HCT116 (cell line): ENCODE measurements around the gene FAHD1. TPM values are rescaled to one million over a fixed set of nuclear protein-coding genes. Genes with fewer than 3 reads are reported as not detected.

ENCODE experiments used
- ATAC-seq: fragments of 200-7000 bp; cut with Tn5 transposase; 2 replicates; pipeline ENCODE4 v1.9.1; 2020; ENCODE audit warnings: mild to moderate bottlenecking, moderate library complexity
- BruUV-seq: library from RNA; stranded (reverse); fragments of 400-500 nt; replicated peaks from 2 replicates; lab custom pipeline; 2021; lab: Mats Ljungman, UMichigan
- CTCF ChIA-PET: fragments of 300-600 bp; sonication (Branson Sonifier 250); formaldehyde crosslinking; loops from one replicate; lab custom pipeline; 2021; ENCODE audit warnings: antibody characterized with exemption; lab: Charles Lee
- POLR2A ChIA-PET: fragments of 300-600, 350-600 bp; sonication (Branson Sonifier 250); formaldehyde crosslinking; loops from one replicate; lab custom pipeline; 2021; ENCODE audit warnings: antibody characterized with exemption; lab: Charles Lee
- RAD21 ChIA-PET, 2 experiments: fragments of 300-600 bp; sonication (Branson Sonifier 250); formaldehyde crosslinking; loops; one replicate each; lab custom pipeline; 2023; ENCODE audit warnings: low total read pairs in 2 of 2; ENCODE audit not compliant: uncharacterized antibody in 2 of 2, unreplicated experiment in 2 of 2, low non-redundant PET in 1 of 2; lab: Charles Lee
- DNase-seq: peaks from one replicate; pipeline ENCODE4 v3.0.0-alpha.2; 2010; ENCODE audit warnings: low read depth, low spot score
- H2AFZ ChIP-seq: fragments of 200-600 bp; shearing (Covaris generic), sonication (generic); 2 replicates; pipeline ENCODE4 v1.6.1; 2017; ENCODE audit warnings: low read depth, mixed run types, mixed read lengths, antibody characterized with exemption, low read length; ENCODE audit not compliant: poor library complexity, severe bottlenecking
- H3K27ac ChIP-seq: 2 replicates; pipeline ENCODE4 v1.5.1; 2012; ENCODE audit warnings: low read depth, low read length
- H3K27me3 ChIP-seq: fragments of 200-600 bp; sonication (generic); 2 replicates; pipeline ENCODE4 v1.6.1; 2016; ENCODE audit warnings: mixed run types, low read length, mixed read lengths; ENCODE audit not compliant: insufficient read depth
- H3K36me3 ChIP-seq, 2 experiments: fragments of 200-500 bp in 1 of 2; fragments of 200-600 bp in 1 of 2; sonication (Bioruptor generic) in 1 of 2; sonication (generic) in 1 of 2; 2 replicates each; pipeline versions ENCODE4 v1.5.1 to v1.6.1; 2014 to 2016; ENCODE audit warnings: low read length in 2 of 2, inconsistent platforms in 1 of 2, mixed read lengths in 1 of 2, mixed run types in 1 of 2; ENCODE audit not compliant: insufficient read depth in 2 of 2, control insufficient read depth in 1 of 2
- H3K4me1 ChIP-seq, 2 experiments: fragments of 200-600 bp in 1 of 2; sonication (generic) in 1 of 2; 2 replicates each; pipeline versions ENCODE4 v1.5.1 to v1.6.1; 2012 to 2017; ENCODE audit warnings: low read length in 2 of 2, inconsistent platforms in 1 of 2, mild to moderate bottlenecking in 1 of 2, mixed read lengths in 1 of 2, mixed run types in 1 of 2, moderate library complexity in 1 of 2; ENCODE audit not compliant: insufficient read depth in 2 of 2, control insufficient read depth in 1 of 2
- H3K4me2 ChIP-seq: fragments of 200-600 bp; sonication (generic); 2 replicates; pipeline ENCODE4 v1.6.1; 2017; ENCODE audit warnings: mixed run types, low read length, mixed read lengths
- H3K4me3 ChIP-seq, 2 experiments: fragments of 200-600 bp in 1 of 2; sonication (generic) in 1 of 2; replicated peaks in 1 of 2; 2 replicates each; pipeline ENCODE4 v1.5.1; 2011 to 2016; ENCODE audit warnings: low read length in 2 of 2, control low read depth in 1 of 2, low read depth in 1 of 2, mild to moderate bottlenecking in 1 of 2, mixed read lengths in 1 of 2, mixed run types in 1 of 2
- H3K79me2 ChIP-seq: fragments of 200-600 bp; sonication (generic); 2 replicates; pipeline ENCODE4 v1.6.1; 2017; ENCODE audit warnings: mild to moderate bottlenecking, mixed run types, low read length, moderate library complexity, mixed read lengths; ENCODE audit not compliant: insufficient read depth
- H3K9ac ChIP-seq: fragments of 200-600 bp; sonication (generic); 2 replicates; pipeline ENCODE4 v1.6.1; 2016; ENCODE audit warnings: low read length, mixed read lengths
- H3K9me2 ChIP-seq: fragments of 200-600 bp; sonication (generic), shearing (Covaris generic); 2 replicates; pipeline ENCODE4 v1.6.1; 2017; ENCODE audit warnings: mixed run types, mild to moderate bottlenecking, moderate library complexity; ENCODE audit not compliant: insufficient read depth
- H3K9me3 ChIP-seq, 2 experiments: fragments of 200-500 bp in 1 of 2; fragments of 200-600 bp in 1 of 2; sonication (Bioruptor generic) in 1 of 2; sonication (generic) in 1 of 2; 2 replicates each; pipeline ENCODE4 v1.6.1; 2014 to 2017; ENCODE audit warnings: low read length in 2 of 2, mixed read lengths in 2 of 2, inconsistent platforms in 1 of 2, low read depth in 1 of 2, mild to moderate bottlenecking in 1 of 2, mixed run types in 1 of 2, moderate library complexity in 1 of 2; ENCODE audit not compliant: control insufficient read depth in 1 of 2, insufficient read depth in 1 of 2
- H4K20me1 ChIP-seq: fragments of 200-600 bp; sonication (generic), shearing (Covaris generic); 2 replicates; pipeline ENCODE4 v1.6.1; 2017; ENCODE audit warnings: mixed run types, mild to moderate bottlenecking, moderate library complexity; ENCODE audit not compliant: insufficient read depth
- ATF3 ChIP-seq: IDR thresholded peaks from 2 replicates; pipeline ENCODE4 v1.6.1; 2012
- CBX3 ChIP-seq: IDR thresholded peaks from 2 replicates; pipeline ENCODE4 v1.6.1; 2012; ENCODE audit warnings: low read depth
- CEBPB ChIP-seq: IDR thresholded peaks from 2 replicates; pipeline ENCODE4 v1.6.1; 2012; ENCODE audit warnings: low read depth
- CTCF ChIP-seq, 3 experiments: fragments of 200-600 bp in 1 of 3; sonication (generic) in 1 of 3; IDR thresholded peaks in 2 of 3; conservative IDR thresholded peaks in 1 of 3; 2 replicates each; pipeline ENCODE4 v1.5.1; 2012 to 2017; ENCODE audit warnings: low read depth in 2 of 3, low read length in 2 of 3, antibody characterized with exemption in 1 of 3, borderline replicate concordance in 1 of 3, control low read depth in 1 of 3, mild to moderate bottlenecking in 1 of 3, mixed read lengths in 1 of 3, mixed run types in 1 of 3, moderate library complexity in 1 of 3; ENCODE audit not compliant: insufficient read depth in 1 of 3
- EGR1 ChIP-seq: IDR thresholded peaks from 2 replicates; pipeline ENCODE4 v1.6.1; 2012; ENCODE audit warnings: low read depth
- ELF1 ChIP-seq: IDR thresholded peaks from 2 replicates; pipeline ENCODE4 v1.6.1; 2012; ENCODE audit warnings: low read depth, borderline replicate concordance
- EZH2 ChIP-seq: fragments of 200-600 bp; sonication (generic); IDR thresholded peaks from 2 replicates; pipeline ENCODE4 v1.6.1; 2017; ENCODE audit warnings: antibody characterized with exemption, mixed run types
- FOSL1 ChIP-seq: IDR thresholded peaks from 2 replicates; pipeline ENCODE4 v1.6.1; 2012; ENCODE audit warnings: low read depth
- JUND ChIP-seq: IDR thresholded peaks from 2 replicates; pipeline ENCODE4 v1.6.1; 2012
- POLR2A ChIP-seq: IDR thresholded peaks from 2 replicates; pipeline ENCODE4 v1.7.0; 2011; ENCODE audit warnings: borderline replicate concordance; ENCODE audit not compliant: insufficient read depth, insufficient read length; ENCODE audit errors: extremely low read depth
- POLR2AphosphoS5 ChIP-seq: IDR thresholded peaks from 2 replicates; pipeline ENCODE4 v1.6.1; 2011; ENCODE audit warnings: mild to moderate bottlenecking, low read depth, low read length, moderate library complexity
- RAD21 ChIP-seq: IDR thresholded peaks from 2 replicates; pipeline ENCODE4 v1.6.1; 2012; ENCODE audit warnings: low read depth, mild to moderate bottlenecking
- SIN3A ChIP-seq: IDR thresholded peaks from 2 replicates; pipeline ENCODE4 v1.6.1; 2012; ENCODE audit warnings: low read depth
- SP1 ChIP-seq: IDR thresholded peaks from 2 replicates; pipeline ENCODE4 v1.6.1; 2012; ENCODE audit warnings: low read depth
- TCF7L2 ChIP-seq: IDR thresholded peaks from 2 replicates; pipeline ENCODE4 v1.7.0; 2011; ENCODE audit warnings: borderline replicate concordance, inconsistent platforms; ENCODE audit not compliant: insufficient read depth, insufficient read length; ENCODE audit errors: extremely low read depth
- ZBTB33 ChIP-seq: IDR thresholded peaks from 2 replicates; pipeline ENCODE4 v1.6.1; 2011; ENCODE audit warnings: mild to moderate bottlenecking, low read length, moderate library complexity; ENCODE audit not compliant: insufficient replicate concordance; ENCODE audit errors: extremely low read depth
- ZFX ChIP-seq: fragments of 450-650 bp; IDR thresholded peaks from 2 replicates; pipeline ENCODE4 v1.6.1; 2017
- ZNF274 ChIP-seq: fragments of 200-500 bp; sonication (Bioruptor generic); IDR thresholded peaks from 2 replicates; pipeline ENCODE4 v1.6.1; 2014; ENCODE audit warnings: mild to moderate bottlenecking, low read depth, low read length, inconsistent platforms
- intact Hi-C: fragments of 100-400 bp; cut with micrococcal nuclease; formaldehyde crosslinking; loops from 2 replicates; pipeline ENCODE4 v1.10.0; 2022
- total RNA-seq: library from RNA; stranded (reverse); gene quantifications from one replicate; pipeline ENCODE4 v1.2.1, GENCODE V29; 2021; ENCODE audit not compliant: unreplicated experiment
- TF ChIP-seq, protein P1 (sequence below): IDR thresholded peaks from 2 replicates; pipeline ENCODE4 v1.6.1; 2012

FAHD1 gene
- total RNA-seq, 1 experiment from 2014 or later, result 25.8 TPM

GRCh38 chr16:1807626-1808025 is 19.4 kb upstream of the FAHD1 start:
- Histone ChIP-seq H3K4me1 (peaks cover 3 to 4% of the 10 kb centered on the region in 2 experiments; a peak in 3 of 4 replicates), H3K36me3 (no peaks in the 10 kb centered on the region), H3K9me2 (no peaks in the 10 kb centered on the region), H2AFZ (no peak overlapping the region), H3K4me3 (no peak overlapping the region), H3K27ac (no peak overlapping the region), H3K27me3 (no peaks in the 10 kb centered on the region), H4K20me1 (no peaks in the 10 kb centered on the region), H3K9ac (no peak overlapping the region), H3K79me2 (no peaks in the 10 kb centered on the region), H3K9me3 (no peaks in the 10 kb centered on the region), H3K4me2 (no peak overlapping the region)
- RAD21 ChIA-PET, result no interaction called here
- DNase-seq (no peak), ATAC-seq (no peak)
- no peak for TF ChIP-seq FOSL1
- TF ChIP-seq ATF3, result no peak
- TF ChIP-seq ZNF274, result no peak
- TF ChIP-seq ZFX, result no peak
- TF ChIP-seq CTCF (IDR thresholded peaks at IDR 0.05 in 2 of 3, conservative IDR thresholded peaks at IDR 0.05 in 1 of 3; ENCODE audit: borderline replicate concordance in 1 of 3, insufficient read depth in 1 of 3, low read depth in 2 of 3, low read length in 2 of 3), result no peak
- TF ChIP-seq JUND, result no peak
- no peak for TF ChIP-seq POLR2A
- no peak for TF ChIP-seq POLR2AphosphoS5
- no peak for TF ChIP-seq RAD21
- no peak for TF ChIP-seq CBX3
- no peak for TF ChIP-seq ELF1
- TF ChIP-seq EGR1, result no peak
- no peak for TF ChIP-seq ZBTB33
- TF ChIP-seq, protein P1, sequence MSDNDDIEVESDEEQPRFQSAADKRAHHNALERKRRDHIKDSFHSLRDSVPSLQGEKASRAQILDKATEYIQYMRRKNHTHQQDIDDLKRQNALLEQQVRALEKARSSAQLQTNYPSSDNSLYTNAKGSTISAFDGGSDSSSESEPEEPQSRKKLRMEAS, result no peak
- TF ChIP-seq SP1, result no peak
- TF ChIP-seq SIN3A, result no peak
- TF ChIP-seq CEBPB, result no peak
- no peak for TF ChIP-seq EZH2
- TF ChIP-seq TCF7L2, result no peak
- POLR2A ChIA-PET, result no interaction called here
- BruUV-seq, result no TSS peak
- intact Hi-C loops, result no loop called here
- CTCF ChIA-PET, result no interaction called here
